GM18507 (cell line): ENCODE measurements around the gene LLCFC1.
A peak's percentile ranks its signal among the peaks of the same experiment; 100 is the strongest.

Source experiments
- DNase-seq: peaks from one replicate; pipeline ENCODE4 v3.0.0; 2011; ENCODE audit warnings: low read depth; ENCODE audit not compliant: insufficient read length; ENCODE audit errors: extremely low spot score
- FAIRE-seq: peaks from 2 replicates; lab custom pipeline; 2011; peaks lifted over from hg19 to GRCh38; lab: Jason Lieb, UNC

Gene LLCFC1

GRCh38 chr7:142939226-142939910 is at the start of gene LLCFC1:
Gene LLCFC1, plus strand, starts transcription at chr7:142939484. Its CDS starts 138 bp downstream, at chr7:142939622.
- FAIRE-seq (no peak), DNase-seq (peak; percentile 23)

GRCh38 chr7:142889816-142890215 is 49.5 kb upstream of the LLCFC1 start:
- no peak for FAIRE-seq

GRCh38 chr7:142890874-142891485 is 48.3 kb upstream of the LLCFC1 start:
- no peak for DNase-seq
- FAIRE-seq: no peak

More at GRCh38 chr7:142889816-142890215, 49.5 kb upstream of the LLCFC1 start:
- no peak for DNase-seq

- FAIRE-seq (no peak), DNase-seq (no peak)
Observed at GRCh38 chr7:142891490-142892082, 47.7 kb upstream of the LLCFC1 start.

DNA sequence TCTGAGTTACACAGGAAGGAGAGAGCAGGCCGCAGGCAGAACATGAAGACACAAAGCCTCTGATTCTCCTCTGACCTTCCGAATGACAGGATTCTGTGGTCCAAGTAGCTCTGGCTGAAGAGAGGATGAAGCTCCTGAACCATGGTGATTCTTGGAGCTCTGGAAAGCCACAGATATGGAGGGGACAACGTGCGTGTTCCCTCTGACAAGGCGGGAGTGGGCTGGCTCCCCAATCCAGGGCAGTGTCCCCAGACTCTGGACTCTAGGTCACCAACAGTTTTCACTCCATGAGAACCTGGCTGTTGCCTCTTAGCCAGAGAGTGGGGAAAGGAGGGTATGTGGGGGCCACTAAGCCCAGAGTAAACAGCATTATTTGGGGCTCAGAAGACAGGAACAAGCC is 46.3 kb upstream of the LLCFC1 start:
- FAIRE-seq (no peak), DNase-seq (no peak)

- DNase-seq: no peak
- FAIRE-seq: no peak
Observed at GRCh38 chr7:142894112-142894984, 44.9 kb upstream of the LLCFC1 start.

GRCh38 chr7:142894985-142895593 is 44.2 kb upstream of the LLCFC1 start:
- no peak for DNase-seq
- FAIRE-seq: no peak

DNA sequence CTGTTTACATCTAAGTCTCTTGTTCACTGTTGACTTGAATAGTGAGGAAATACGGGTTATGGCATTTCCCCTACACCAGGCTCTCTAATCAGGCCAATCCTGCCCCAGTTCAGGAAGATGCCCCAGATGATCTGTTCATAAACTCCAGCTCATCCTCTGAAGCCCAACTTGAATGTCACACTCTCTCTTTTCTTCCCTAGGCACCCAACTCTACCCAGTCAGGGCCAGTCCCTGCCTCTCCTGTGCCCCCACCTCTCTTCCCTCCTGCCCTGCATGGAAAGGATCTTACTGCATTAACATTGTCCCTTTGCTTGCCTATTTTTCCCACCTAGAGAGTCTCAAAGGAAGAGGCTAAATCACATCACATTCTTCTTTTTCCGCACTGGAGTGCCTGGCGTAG is 43.1 kb upstream of the LLCFC1 start:
- FAIRE-seq (no peak), DNase-seq (no peak)

DNA sequence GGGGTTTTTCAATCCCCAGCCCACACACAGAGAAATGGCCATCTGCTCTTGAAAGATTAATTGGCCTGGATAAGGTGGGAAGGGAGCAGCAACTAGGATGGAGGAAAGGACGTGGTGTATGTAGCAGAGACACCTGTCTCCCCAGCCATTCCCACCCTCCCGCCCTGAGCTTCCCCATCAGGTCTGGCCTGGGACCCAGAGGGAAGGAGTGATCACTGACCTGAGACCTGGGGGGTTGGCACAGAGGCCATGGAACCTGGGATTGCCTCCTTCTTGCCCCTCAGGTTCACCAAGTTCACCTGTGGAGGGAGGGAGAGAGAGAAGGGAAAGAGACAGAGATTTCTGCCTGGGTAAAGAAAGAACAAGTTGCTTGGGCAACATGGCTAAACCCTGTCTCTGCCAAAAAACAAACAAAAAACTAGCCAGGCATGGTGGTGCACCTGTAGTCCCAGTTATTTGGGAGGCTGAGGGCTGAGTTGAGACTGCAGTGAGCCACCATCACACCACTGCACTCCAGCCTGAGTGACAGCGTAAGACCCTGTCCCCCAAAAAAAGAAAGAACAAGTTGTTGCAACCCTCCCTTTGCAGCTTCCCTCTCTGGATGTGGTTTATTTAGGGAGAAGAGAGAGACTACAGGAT is 42.4 kb upstream of the LLCFC1 start:
- DNase-seq (no peak), FAIRE-seq (no peak)

DNA sequence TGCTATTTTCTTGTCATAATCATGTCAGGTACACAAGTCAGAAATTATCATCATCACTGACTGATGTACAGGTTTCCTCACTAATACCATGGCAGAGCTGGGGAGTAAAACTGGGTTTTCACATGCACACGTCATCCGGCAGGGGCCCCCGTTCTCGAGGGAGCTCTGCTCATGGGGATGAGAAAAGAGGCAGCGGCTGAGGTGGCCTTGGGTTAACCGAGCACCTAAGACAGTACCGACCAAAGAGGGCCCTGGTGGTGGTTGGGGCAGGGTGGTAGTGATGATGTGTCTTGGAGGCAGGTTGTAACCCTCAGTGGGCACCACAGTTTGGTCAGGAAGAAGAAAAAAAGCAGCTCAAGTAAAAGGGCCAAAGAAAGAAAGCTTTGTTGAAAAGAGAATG is 41.6 kb upstream of the LLCFC1 start:
- no peak for FAIRE-seq

DNA sequence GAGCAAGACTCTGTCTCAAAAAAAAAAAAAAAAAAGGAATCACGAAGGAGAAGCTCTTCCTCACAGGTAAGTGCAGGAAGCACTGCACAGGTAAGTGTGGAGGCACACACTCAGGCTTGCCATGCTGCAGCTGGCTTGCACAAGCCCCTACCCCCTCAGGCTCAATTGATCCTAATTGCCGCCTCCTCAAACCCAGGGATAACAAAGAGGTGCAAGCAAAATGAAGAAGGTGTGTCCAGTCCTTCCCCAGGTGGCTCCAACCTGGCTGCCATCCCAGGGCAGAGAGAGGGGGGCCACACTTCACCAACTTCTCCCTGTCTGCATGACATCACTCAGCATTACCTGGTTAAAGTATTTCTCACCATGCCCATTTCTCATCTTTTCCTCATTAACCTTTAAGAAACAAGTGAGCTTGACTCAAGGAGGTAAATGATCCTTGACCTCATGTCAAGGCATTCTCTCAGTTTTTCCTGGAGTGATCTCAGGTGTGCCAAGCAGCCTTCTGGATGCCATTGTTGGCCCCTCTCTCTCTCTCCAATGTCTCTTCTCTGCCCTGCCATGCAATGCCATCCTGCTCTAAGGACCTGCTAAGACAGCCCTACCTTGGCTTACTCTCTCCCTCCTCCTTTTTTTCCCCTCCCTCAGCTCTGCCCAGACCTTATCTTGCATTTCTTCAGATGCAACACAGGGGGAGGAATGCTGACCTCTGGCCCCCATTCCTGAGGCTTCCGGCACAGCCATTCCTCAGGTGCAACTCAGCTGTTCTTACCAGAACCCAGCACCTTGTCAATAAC is 40.7 kb upstream of the LLCFC1 start:
- FAIRE-seq (no peak), DNase-seq (no peak)

More for the DNA sequence above, 41.6 kb upstream of the LLCFC1 start:
- DNase-seq: no peak

DNA sequence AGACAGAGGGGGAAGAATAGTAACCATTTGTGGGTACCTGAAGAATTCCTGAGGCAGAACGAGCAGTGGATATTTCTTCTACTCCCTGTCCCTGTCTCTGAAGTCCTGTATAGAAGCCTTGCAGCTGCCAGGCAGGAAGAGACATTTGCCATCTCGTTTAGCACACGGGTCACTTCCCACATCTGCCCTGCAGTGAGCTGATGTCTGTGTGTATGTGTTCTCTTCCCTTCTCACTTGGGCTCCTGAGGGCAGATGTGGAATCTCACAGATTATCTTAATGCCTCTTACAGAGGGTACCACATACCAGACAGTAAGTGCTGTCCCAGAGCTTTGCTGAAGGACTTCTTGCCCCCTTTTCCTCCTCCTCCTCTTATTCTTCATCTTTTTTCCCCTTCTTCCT is 39.6 kb upstream of the LLCFC1 start:
- no peak for FAIRE-seq
- no peak for DNase-seq

GRCh38 chr7:142901426-142902259 is 37.6 kb upstream of the LLCFC1 start:
- DNase-seq (no peak), FAIRE-seq (no peak)

DNA sequence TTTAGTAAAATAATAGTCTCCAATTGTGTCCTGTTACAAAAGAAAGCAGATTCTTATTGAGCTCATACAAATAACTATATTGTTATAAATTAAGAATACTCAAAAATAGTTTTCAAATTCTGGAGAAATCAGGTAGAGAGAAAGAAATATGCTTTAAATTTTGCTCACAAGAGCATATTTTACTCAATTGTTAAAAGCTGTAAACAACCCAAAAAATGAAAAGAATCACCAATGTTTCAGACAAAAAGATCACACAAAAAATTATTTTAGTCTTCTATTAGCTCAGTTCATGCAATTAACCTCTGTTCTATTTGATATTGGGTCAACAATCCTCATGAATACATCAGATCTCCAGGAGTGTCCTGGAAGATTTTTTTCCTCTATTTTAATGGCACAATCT is 35.2 kb upstream of the LLCFC1 start:
- FAIRE-seq (no peak), DNase-seq (no peak)

DNA sequence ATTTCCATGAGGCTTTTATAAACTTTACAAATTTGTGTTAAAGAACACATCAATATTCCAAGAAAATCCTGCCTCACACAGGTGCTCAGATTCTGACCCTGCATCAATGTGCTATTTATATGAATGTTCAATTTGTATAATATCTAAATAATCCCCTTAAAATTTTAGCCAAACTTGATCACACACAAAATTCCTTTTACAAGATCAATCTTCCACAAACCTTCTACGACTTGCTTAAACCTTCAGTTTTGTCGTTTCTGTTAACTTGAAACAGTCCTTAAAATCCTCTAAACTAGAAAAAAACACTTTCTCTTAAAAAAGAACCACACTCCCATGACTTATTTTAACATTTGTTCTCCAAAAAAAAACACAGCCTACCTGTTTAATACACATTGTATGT is 33.5 kb upstream of the LLCFC1 start:
- no peak for DNase-seq
- no peak for FAIRE-seq

GRCh38 chr7:142906643-142907042 is 32.6 kb upstream of the LLCFC1 start:
- FAIRE-seq: no peak
- no peak for DNase-seq

DNA sequence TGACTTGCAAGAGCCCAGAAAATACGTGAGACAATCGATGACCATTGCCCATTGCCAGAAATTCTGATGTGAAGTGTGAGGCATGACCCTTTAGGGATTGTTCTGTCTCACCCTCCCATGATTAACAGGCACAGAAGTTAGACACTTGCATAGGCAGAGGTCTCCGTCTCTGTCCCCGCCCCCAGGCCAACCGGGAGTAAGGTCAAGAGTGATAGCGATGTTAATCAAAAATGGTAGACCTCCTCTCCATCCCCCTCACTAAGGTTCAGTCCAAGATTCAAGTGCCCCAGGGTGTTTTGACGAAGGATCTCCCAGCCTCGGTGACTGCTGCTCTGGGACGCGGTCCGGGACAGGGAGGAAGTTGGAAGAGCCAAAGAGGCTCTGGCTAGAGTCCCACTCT is 31.0 kb upstream of the LLCFC1 start:
- DNase-seq (no peak), FAIRE-seq (no peak)
